ENCODE measurements around the gene TMBIM1. TPM values are rescaled to one million over a fixed set of nuclear protein-coding genes. Genes with fewer than 3 reads are reported as not detected.

The TMBIM1 gene
- total and polyA plus RNA-seq, 9 of the 15 experiments (the other 6 are each of a cell fraction or from before 2014, with no cell fraction given) = 14.2 to 105 (median 47.0) TPM

GRCh38 chr2:218285604-218286003, 6.7 kb downstream of the TMBIM1 start:
- ATAC-seq (no peak), DNase-seq (ENCODE audit: extremely low read depth in 1 of 4, low spot score in 3 of 4) (no peak), FAIRE-seq (no peak)
- BruUV-seq (replicated peaks) = no TSS peak
- H2AFZ ChIP-seq (ENCODE audit: low read depth, low read length) = no peak overlapping the region
- peak overlapping the region; percentile 77 for H3K4me2 ChIP-seq (ENCODE audit: insufficient read depth, low read length)
- no peaks in the 10 kb centered on the region for H3K9me1 ChIP-seq (ENCODE audit: control insufficient read depth, insufficient read depth, low read length)
- peaks cover 61% of the 10 kb centered on the region for H3K36me3 ChIP-seq (ENCODE audit: control insufficient read depth, insufficient read depth, low read length)
- peaks cover 88% of the 10 kb centered on the region for H3K79me2 ChIP-seq (ENCODE audit: control insufficient read depth, insufficient read depth, low read length)
- no peak for TF ChIP-seq ZEB2 (IDR thresholded peaks at IDR 0.05)
- H3K4me1 ChIP-seq (replicated peaks in 1 of 2; ENCODE audit: control insufficient read depth in 2 of 2, insufficient read depth in 2 of 2, low read length in 2 of 2) = peaks cover 35 to 43% of the 10 kb centered on the region in 2 experiments
- ChIA-PET CTCF (ENCODE audit: low intra/inter-chr PET ratio) (no interaction called here), POLR2A (interaction anchor here (0.7 to 3.4 kb wide), 6 partner anchors 7 to 118 kb away, joined by 3 to 10 read pairs (median 6); partner anchors contain the start of gene PNKD)
- in situ Hi-C loops (cut with MboI) = loop anchor here (5.0 kb wide), 1 partner anchor 112 kb away; the partner anchor contains the start of gene CTDSP1
- intact Hi-C loops (cut with micrococcal nuclease) = loop anchor here (2.0 kb wide), 1 partner anchor 13 kb away; no protein-coding TSS in a partner anchor
- H3K9ac ChIP-seq (ENCODE audit: insufficient read depth in 1 of 2, low read depth in 2 of 2, low read length in 2 of 2) = peak overlapping the region; percentile 72 to 90
- 84% methylated on average over 4 of the region's 6 CpGs for WGBS (ENCODE audit: insufficient coverage, low coverage, missing lambda C conversion rate)
- H4K20me1 ChIP-seq (replicated peaks; ENCODE audit: control insufficient read depth, insufficient read depth, low read length) = peaks cover 11% of the 10 kb centered on the region
- no peaks in the 10 kb centered on the region for H3K27me3 ChIP-seq (ENCODE audit: control insufficient read depth in 2 of 2, insufficient read depth in 2 of 2, low read length in 2 of 2)
- peak overlapping the region; percentile 88 for H3K27ac ChIP-seq (ENCODE audit: extremely low read depth, low read depth, low read length)
- H3K4me3 ChIP-seq = no peak overlapping the region
- H3K9me3 ChIP-seq (replicated peaks; ENCODE audit: control insufficient read depth, insufficient read depth, low read depth, low read length) = no peaks in the 10 kb centered on the region

- ChIA-PET POLR2A (interaction anchor here (0.6 to 2.2 kb wide), 4 partner anchors 9 to 331 kb away, joined by 3 to 10 read pairs (median 3); no protein-coding TSS in a partner anchor), CTCF (ENCODE audit: low intra/inter-chr PET ratio) (interaction anchor here (0.6 kb wide), 1 partner anchor 11 kb away, joined by 5 read pairs; no protein-coding TSS in a partner anchor)
- Histone ChIP-seq H3K9ac (ENCODE audit: insufficient read depth in 1 of 2, low read depth in 2 of 2, low read length in 2 of 2) (peak overlapping the region; percentile 10 to 12; a peak in 2 of 4 replicates), H3K27me3 (ENCODE audit: control insufficient read depth in 2 of 2, insufficient read depth in 2 of 2, low read length in 2 of 2) (no peaks in the 10 kb centered on the region), H3K9me3 (replicated peaks; ENCODE audit: control insufficient read depth, insufficient read depth, low read depth, low read length) (no peaks in the 10 kb centered on the region), H4K20me1 (replicated peaks; ENCODE audit: control insufficient read depth, insufficient read depth, low read length) (peaks cover 11% of the 10 kb centered on the region), H3K4me3 (no peak overlapping the region), H3K9me1 (ENCODE audit: control insufficient read depth, insufficient read depth, low read length) (no peaks in the 10 kb centered on the region), H3K27ac (ENCODE audit: extremely low read depth, low read depth, low read length) (peak overlapping the region; percentile 58; the same call in 2 of the 3 replicates), H3K4me1 (replicated peaks in 1 of 2; ENCODE audit: control insufficient read depth in 2 of 2, insufficient read depth in 2 of 2, low read length in 2 of 2) (peaks cover 32 to 44% of the 10 kb centered on the region in 2 experiments), H3K4me2 (ENCODE audit: insufficient read depth, low read length) (peak overlapping the region; percentile 38; the same call in 1 of the 2 replicates), H2AFZ (ENCODE audit: low read depth, low read length) (no peak overlapping the region), H3K79me2 (ENCODE audit: control insufficient read depth, insufficient read depth, low read length) (peaks cover 74% of the 10 kb centered on the region), H3K36me3 (ENCODE audit: control insufficient read depth, insufficient read depth, low read length) (peaks cover 70% of the 10 kb centered on the region; the same call in 2 of the 3 replicates)
- no TSS peak for BruUV-seq (replicated peaks)
- 23% methylated on average over 8 of the region's 16 CpGs for WGBS (ENCODE audit: insufficient coverage, low coverage, missing lambda C conversion rate)
- DNase-seq (ENCODE audit: extremely low read depth in 1 of 4, low spot score in 3 of 4) = peak; percentile 33 to 77 (median 47)
- intact Hi-C loops (cut with micrococcal nuclease) = no loop called here
- in situ Hi-C loops (cut with MboI) = no loop called here
- peak; percentile 78 for FAIRE-seq
- peak; percentile 26 for ATAC-seq
- TF ChIP-seq MAZ (CRISPR knock-in tag; conservative IDR thresholded peaks at IDR 0.05 in 1 of 2, IDR thresholded peaks at IDR 0.05 in 1 of 2) (peak; percentile 22 to 86; a peak in 2 of 4 replicates), L3MBTL2 (IDR thresholded peaks at IDR 0.05) (peak; percentile 68), MAFK (IDR thresholded peaks at IDR 0.05; ENCODE audit: low read length) (0 out of 2 replicates have a peak, but pooled peaks have one; percentile 19), MYC (IDR thresholded peaks at IDR 0.05; ENCODE audit: low read depth, low read length) (peak; percentile 66), MYC (CRISPR knock-in tag; IDR thresholded peaks at IDR 0.05; ENCODE audit: borderline replicate concordance, low read depth) (no peak), C11orf30 (IDR thresholded peaks at IDR 0.05; ENCODE audit: low read depth) (peak; percentile 71), ATF3 (IDR thresholded peaks at IDR 0.05) (0 out of 2 replicates have a peak, but pooled peaks have one; percentile 23), ATF3 (CRISPR knock-in tag; conservative IDR thresholded peaks at IDR 0.05) (no peak), MAX (CRISPR knock-in tag; IDR thresholded peaks at IDR 0.05) (peak; percentile 66), FOSL1 (tag; conservative IDR thresholded peaks at IDR 0.05) (peak; percentile 57), MTA3 (IDR thresholded peaks at IDR 0.05; ENCODE audit: borderline replicate concordance) (no peak), ZNF644 (tag; IDR thresholded peaks at IDR 0.05; ENCODE audit: low read depth) (no peak), PHB (CRISPR knock-in tag; IDR thresholded peaks at IDR 0.05) (no peak), ZNF316 (IDR thresholded peaks at IDR 0.05) (peak; percentile 75)
Observed at GRCh38 chr2:218284106-218284811, 8.0 kb downstream of the TMBIM1 start.
